Erythroblast (primary cell): Measurements from ENCODE around the gene AP3B1.

Experiments used
- GATA1 ChIP-seq: IDR thresholded peaks from 2 replicates; pipeline ENCODE4 v1.6.1; 2011; ENCODE audit warnings: low read depth, mild to moderate bottlenecking, control low read depth, low read length, moderate library complexity
- POLR2A ChIP-seq: IDR thresholded peaks from 2 replicates; pipeline ENCODE4 v1.6.1; 2011; ENCODE audit warnings: mild to moderate bottlenecking, low read length

DNA sequence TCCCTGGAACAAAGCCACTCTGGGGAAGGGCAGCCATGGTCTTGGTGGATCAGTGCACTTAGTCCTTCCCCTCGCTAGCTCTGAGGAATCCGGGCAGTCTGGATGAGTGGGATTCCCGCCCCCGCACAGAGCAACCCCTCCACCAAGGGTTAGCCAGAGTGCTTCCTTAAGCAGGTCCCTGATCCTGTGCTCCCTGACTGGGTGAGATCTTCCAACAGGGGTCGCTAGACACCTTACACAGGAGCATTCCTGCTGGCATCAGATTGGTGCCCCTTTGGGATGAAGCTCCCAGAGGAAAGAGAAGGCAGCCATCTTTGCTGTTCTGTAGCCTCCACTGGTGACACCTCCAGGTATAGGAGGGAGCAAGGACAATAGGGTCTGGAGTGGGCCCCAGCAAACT, 228.8 kb downstream of the AP3B1 start:
- no peak for TF ChIP-seq POLR2A
- no peak for TF ChIP-seq GATA1
